ENCODE data around the gene ENOX2.
"Not testable (repeated sequence)": the region's sequence is repeated elsewhere in the genome, so short reads cannot be mapped to it uniquely, and the experiment has no call there.

Gene ENOX2

GRCh38 chrX:130825525-130825924 lies 77.5 kb downstream of the ENOX2 start:
- DNase-seq (ENCODE audit: low read depth), result no peak

DNA sequence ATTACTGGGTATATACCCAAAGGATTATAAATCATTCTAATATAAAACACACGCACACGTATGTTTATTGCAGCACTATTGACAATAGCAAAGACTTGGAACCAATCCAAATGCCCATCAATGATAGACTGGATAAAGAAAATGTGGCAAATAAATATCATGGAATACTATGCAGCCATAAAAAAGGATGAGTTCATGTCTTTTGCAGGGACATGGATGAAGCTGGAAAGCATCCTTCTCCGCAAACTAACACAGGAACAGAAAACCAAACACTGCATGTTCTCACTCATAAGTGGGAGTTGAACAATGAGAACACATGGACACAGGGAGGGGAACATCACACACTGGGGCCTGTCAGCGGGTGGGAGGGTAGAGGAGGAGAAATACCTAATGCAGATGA lies 83.6 kb downstream of the ENOX2 start:
- not testable (repeated sequence) for DNase-seq (ENCODE audit: low read depth)

- not testable (repeated sequence) for DNase-seq (ENCODE audit: low read depth)
These were observed 89.1 kb downstream of the ENOX2 start for GRCh38 chrX:130813932-130814331.

DNA sequence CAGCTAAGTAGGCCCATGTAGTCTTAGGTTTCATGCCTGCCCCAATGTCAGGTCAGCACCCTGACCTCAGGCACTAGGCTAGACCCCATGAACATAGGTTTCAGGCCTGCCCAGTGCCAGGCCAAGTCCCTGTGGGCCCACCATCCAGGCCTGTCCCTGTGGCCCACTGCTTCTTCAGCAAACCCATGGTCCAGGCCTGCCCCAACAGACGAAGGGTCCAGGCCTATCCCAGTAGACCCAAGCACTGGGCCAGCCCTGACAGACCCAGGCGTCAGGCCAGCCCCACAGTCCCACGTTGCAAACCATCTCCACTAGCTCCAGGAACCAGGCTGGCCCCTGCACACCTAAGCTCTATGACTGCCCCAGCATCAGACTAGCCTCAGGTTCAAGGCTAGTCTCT lies 92.4 kb downstream of the ENOX2 start:
- DNase-seq (ENCODE audit: low read depth), result no peak

DNA sequence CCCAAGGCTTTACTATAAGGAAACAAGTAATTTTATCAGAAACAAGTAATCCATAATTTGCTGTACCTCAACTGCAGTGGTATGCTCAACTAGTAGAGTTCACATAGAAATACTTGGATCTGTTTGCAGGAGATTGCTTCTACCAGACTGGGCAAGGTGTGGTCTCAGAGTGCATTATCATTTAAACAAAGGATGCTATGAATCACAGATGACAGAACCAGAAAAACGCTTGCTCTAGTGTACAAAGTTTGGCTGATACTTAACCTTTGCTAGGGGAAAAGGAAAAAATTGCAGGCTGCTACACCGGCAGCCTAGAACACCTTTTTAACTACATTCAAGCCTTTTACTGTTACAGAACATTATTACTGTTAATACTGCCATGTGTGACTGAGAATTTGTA lies 97.1 kb downstream of the ENOX2 start:
- no peak for DNase-seq (ENCODE audit: low read depth)

DNA sequence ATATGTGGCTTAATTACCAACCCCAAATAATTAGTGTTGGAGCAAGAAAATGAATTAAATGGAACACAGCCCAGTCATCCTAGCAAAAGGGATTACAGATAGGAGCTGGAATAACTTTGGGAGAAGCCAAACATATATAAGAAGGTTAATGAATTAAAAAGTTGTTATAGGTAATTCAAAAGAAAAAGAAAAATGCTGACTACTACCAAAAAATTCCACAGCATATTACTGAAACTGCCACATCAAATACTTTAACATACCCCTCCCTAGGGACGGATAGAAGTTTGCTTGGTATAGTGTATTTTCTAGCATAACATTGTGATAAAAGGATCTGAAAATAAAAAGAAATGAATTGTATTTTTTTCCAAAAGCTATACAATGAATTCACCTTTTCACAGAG lies 99.5 kb downstream of the ENOX2 start:
- DNase-seq (ENCODE audit: low read depth), result no peak

GRCh38 chrX:130801901-130802300 lies 101.1 kb downstream of the ENOX2 start:
- DNase-seq (ENCODE audit: low read depth), result no peak

GRCh38 chrX:130799393-130799792 lies 103.6 kb downstream of the ENOX2 start:
- DNase-seq (ENCODE audit: low read depth), result no peak

DNA sequence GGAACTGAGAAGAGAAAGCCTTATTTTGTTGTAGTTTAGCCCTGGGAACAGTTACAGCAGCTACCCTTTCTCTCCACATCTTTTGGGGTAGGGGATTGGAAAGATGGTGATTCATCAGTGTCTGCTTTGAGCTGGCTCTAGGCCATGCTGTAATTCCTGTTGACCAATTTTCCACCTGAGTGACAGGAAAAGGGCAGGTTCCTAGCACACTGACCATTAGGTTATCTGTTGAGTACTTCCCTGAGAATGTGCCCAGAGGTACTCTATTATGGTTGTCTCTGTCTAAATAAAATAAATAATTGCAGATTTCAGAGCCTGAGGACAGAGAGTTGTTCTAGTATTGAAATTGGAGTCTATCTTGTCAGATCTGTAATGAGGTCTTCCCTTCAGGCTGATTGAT lies 109.0 kb downstream of the ENOX2 start:
- DNase-seq (ENCODE audit: low read depth), result no peak

GRCh38 chrX:130791870-130792269 lies 111.1 kb downstream of the ENOX2 start:
- not testable (repeated sequence) for DNase-seq (ENCODE audit: low read depth)

- DNase-seq (ENCODE audit: low read depth), result no peak
These were observed 113.2 kb downstream of the ENOX2 start for GRCh38 chrX:130789793-130790192.

- no peak for DNase-seq (ENCODE audit: low read depth)
These were observed 114.0 kb downstream of the ENOX2 start for GRCh38 chrX:130788786-130789581.

- DNase-seq (ENCODE audit: low read depth), result no peak
These were observed 117.0 kb downstream of the ENOX2 start for GRCh38 chrX:130786030-130786429.

- DNase-seq (ENCODE audit: low read depth), result no peak
These were observed 124.2 kb downstream of the ENOX2 start for GRCh38 chrX:130778773-130779172.

DNA sequence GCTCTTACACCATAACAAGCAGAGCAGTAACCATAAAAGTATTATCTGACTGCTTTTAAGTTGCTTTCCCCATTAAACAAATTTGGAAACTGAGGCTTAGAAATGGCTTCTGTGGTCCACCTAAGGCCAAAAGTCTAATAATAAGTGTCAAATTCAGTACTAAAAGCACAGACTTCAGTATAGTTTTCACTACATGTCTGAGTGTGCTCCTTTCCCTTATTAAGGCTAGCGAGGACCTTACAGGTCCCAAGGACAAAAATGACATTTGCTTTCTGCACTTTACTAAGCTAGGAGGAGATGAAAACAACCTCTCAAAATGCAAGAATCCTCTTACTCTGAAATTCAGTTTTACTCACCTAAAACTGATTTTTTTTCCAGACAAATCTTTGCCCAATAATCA lies 127.2 kb downstream of the ENOX2 start:
- DNase-seq (ENCODE audit: low read depth), result no peak

DNA sequence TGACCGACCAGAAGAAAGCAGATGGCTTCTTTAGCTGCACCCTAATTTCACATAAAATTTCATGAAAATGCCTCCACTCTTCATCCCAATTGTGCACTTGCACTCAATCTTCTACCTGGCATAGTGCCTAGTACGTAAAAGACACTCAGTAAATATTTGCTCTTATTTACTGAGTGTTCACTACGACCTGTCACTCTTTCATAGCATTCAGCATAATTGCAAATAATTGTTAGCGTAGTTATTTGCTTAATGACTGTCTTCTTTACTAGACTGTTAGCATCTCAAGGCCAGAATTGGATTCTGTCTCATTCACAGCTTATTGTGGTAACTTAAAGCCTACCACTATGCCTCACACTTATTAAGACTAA lies 130.2 kb downstream of the ENOX2 start:
- no peak for DNase-seq (ENCODE audit: low read depth)

GRCh38 chrX:130772105-130772775 lies 130.8 kb downstream of the ENOX2 start:
- DNase-seq (ENCODE audit: low read depth), result peak; percentile 17

DNA sequence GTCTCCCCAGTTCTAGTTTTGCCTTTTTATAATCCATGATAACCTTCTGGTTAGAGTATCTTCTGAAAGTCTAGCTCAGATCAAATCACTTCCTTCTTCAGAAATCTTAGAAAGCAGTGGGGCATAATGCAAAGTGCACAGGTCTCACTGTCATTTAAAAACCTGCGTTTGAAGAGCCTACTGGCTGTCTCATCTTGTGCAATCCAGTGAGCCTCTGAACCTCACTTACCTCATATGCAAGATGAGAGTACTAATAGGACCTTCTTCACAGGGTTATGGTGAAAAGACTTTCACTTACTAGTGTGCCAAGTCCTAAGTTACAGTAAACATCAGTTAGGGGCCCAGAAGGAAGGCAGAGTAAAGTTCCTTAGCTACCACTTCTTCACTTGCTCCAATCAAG lies 131.4 kb downstream of the ENOX2 start:
- DNase-seq (ENCODE audit: low read depth), result no peak

- no peak for DNase-seq (ENCODE audit: low read depth)
These were observed 131.8 kb downstream of the ENOX2 start for GRCh38 chrX:130771230-130771629.

GRCh38 chrX:130770615-130771014 lies 132.4 kb downstream of the ENOX2 start:
- peak; percentile 53 for DNase-seq (ENCODE audit: low read depth)

DNA sequence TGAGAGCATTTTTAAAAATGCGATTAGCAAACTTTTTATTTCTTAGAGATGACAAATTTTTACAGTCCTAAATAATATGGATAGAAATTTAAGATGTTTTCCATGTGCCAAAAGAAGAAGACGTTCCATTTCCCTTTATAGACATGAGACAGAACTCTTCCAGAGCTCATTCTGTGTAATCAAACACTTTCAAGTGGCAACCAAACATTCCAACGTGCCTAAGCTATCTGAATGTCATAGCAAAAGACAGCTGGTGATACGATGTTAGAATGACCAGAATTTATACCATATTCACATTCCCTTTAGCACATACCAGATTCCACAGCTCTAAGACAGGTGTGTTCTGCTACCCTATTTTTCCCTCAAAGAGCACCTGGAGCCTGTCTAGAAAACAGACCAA lies 133.2 kb downstream of the ENOX2 start:
- no peak for DNase-seq (ENCODE audit: low read depth)

DNA sequence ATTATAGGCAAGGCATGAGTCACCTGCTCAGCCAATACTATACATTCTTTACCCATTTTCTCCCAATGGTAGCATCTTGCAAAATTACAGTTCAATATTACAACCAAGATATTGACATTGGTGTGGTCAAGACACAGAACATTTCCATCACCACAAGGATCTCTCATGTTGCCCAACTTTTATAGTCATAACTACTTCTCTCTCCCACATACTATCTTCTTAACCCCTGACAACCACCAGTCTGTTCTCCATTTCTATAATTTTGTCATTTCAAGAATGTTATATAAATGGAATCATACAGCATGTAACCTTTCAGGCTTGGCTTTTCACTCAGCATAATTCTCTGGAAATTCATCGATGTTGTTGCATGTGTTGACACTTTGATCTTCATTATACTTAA lies 144.9 kb downstream of the ENOX2 start:
- DNase-seq (ENCODE audit: low read depth), result no peak

- no peak for DNase-seq (ENCODE audit: low read depth)
These were observed 146.8 kb downstream of the ENOX2 start for GRCh38 chrX:130756233-130756632.

DNA sequence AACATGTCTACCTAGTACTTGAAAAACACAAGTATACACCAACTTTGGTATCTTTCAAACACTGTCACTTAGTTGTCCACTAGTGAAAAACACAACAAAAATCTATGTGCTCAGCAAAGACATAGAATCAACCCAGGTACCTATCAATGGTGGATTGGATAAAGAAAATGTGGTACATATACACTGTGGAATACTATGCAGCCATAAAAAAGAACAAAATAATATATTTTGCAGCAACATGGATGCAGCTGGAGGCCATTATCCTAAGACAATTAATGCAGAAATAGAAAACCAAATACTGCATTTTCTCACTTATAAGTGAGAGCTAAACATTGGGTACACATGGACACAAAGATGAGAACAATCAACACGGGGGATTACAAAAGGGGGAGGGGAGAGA lies 148.7 kb downstream of the ENOX2 start:
- no peak for DNase-seq (ENCODE audit: low read depth)
